K562 (cell line): Measurements from ENCODE around the gene P4HB. TPM values are rescaled to one million over a fixed set of nuclear protein-coding genes. Genes with fewer than 3 reads are reported as not detected.
A peak's percentile ranks its signal among the peaks of the same experiment; 100 is the strongest.

ENCODE experiments used
- NCOA6 ChIP-seq: fragments of 450-650 bp; IDR thresholded peaks from 2 replicates; pipeline ENCODE4 v1.6.1; 2017; ENCODE audit warnings: mild to moderate bottlenecking
- NR1H2 ChIP-seq: sonication (generic); formaldehyde crosslinking; IDR thresholded peaks from 2 replicates; pipeline ENCODE4 v1.4.0; 2020; ENCODE audit warnings: mild to moderate bottlenecking, missing genetic modification reagents
- SMC3 ChIP-seq: conservative IDR thresholded peaks from 2 replicates; pipeline ENCODE4 v1.6.1; 2011; ENCODE audit warnings: low read depth, low read length, improper control_type of control experiment; ENCODE audit not compliant: insufficient read depth
- TOE1 ChIP-seq, 2 experiments: fragments of 450-650 bp in 1 of 2; sonication (generic) in 1 of 2; formaldehyde crosslinking in 1 of 2; IDR thresholded peaks; 2 replicates each; pipeline versions ENCODE4 v1.7.1 to v1.8.0; 2016 to 2022; ENCODE audit warnings: borderline replicate concordance in 2 of 2, mild to moderate bottlenecking in 2 of 2, antibody characterized with exemption in 1 of 2, inconsistent platforms in 1 of 2, low read depth in 1 of 2, missing genetic modification reagents in 1 of 2, moderate library complexity in 1 of 2
- ZC3H11A ChIP-seq: IDR thresholded peaks from 2 replicates; pipeline ENCODE4 v1.6.1; 2012; ENCODE audit warnings: low read depth, low read length, improper control_type of control experiment
- ZNF146 ChIP-seq: IDR thresholded peaks from one replicate; pipeline ENCODE4 v1.6.1; 2018; ENCODE audit warnings: missing compliant biosample characterization; ENCODE audit not compliant: unreplicated experiment
- ZNF212 ChIP-seq: fragments of 450-650 bp; formaldehyde crosslinking; IDR thresholded peaks from 2 replicates; pipeline ENCODE4 v1.4.0; 2020; ENCODE audit warnings: mild to moderate bottlenecking
- ZNF232 ChIP-seq: sonication (generic); formaldehyde crosslinking; IDR thresholded peaks from 2 replicates; pipeline ENCODE4 v1.8.0; 2022; ENCODE audit warnings: mild to moderate bottlenecking, missing genetic modification reagents
- ZNF644 ChIP-seq: fragments of 200-800 bp; sonication (Bioruptor generic); IDR thresholded peaks from 2 replicates; pipeline ENCODE4 v1.6.1; 2016; ENCODE audit warnings: low read depth, missing genetic modification characterization, missing compliant biosample characterization
- ZNF668 ChIP-seq: fragments of 250-450 bp; sonication (Bioruptor Pico); IDR thresholded peaks from 2 replicates; pipeline ENCODE4 v1.8.0; 2022; ENCODE audit warnings: mild to moderate bottlenecking, inconsistent platforms
- ZNF717 ChIP-seq: fragments of 250-450 bp; sonication (Bioruptor Pico); IDR thresholded peaks from 2 replicates; pipeline ENCODE4 v1.5.0; 2021
- polyA plus RNA-seq, 8 experiments: library from polyadenylated mRNA; depleted of rRNA in 4 of 8; stranded (reverse) in 5 of 8; unstranded in 3 of 8; fragments of >200 nt; fragmentation: Nextera tagmentation in 2 of 8; fragmentation: Illumina TruSeq in 1 of 8; extraction: Ambion mirVana in 2 of 8; extraction: Trizol in 1 of 8; gene quantifications; 2 replicates each; pipeline versions ENCODE4 v1.2.1 to v1.2.3, GENCODE V29; 2011 to 2014; ENCODE audit warnings: inconsistent platforms in 1 of 8, missing spikeins in 1 of 8
- total RNA-seq, 7 experiments: library from RNA; depleted of rRNA in 6 of 7; stranded (reverse); fragments of >200 nt in 6 of 7; fragmentation: Illumina TruSeq in 2 of 7; extraction: Trizol in 2 of 7; gene quantifications; 2 replicates each; pipeline versions ENCODE4 v1.2.1 to v1.2.3, GENCODE V29; 2011 to 2021; ENCODE audit warnings: low replicate concordance in 1 of 7
- TF ChIP-seq, protein P1 (sequence below): fragments of 250-450 bp; sonication (Bioruptor Pico); IDR thresholded peaks from 2 replicates; pipeline ENCODE4 v1.8.0; 2022; ENCODE audit warnings: inconsistent platforms, mild to moderate bottlenecking, moderate library complexity, borderline replicate concordance
- TF ChIP-seq, protein P2 (sequence below): fragments of 250-450 bp; sonication (Bioruptor Pico); IDR thresholded peaks from 2 replicates; pipeline ENCODE4 v1.5.0; 2020; ENCODE audit warnings: mild to moderate bottlenecking
- TF ChIP-seq, protein P3 (sequence below): fragments of 450-650 bp; formaldehyde crosslinking; conservative IDR thresholded peaks from 2 replicates; pipeline ENCODE4 v1.4.0; 2022; ENCODE audit warnings: mild to moderate bottlenecking, missing genetic modification characterization
- TF ChIP-seq, protein P4 (sequence below): fragments of 450-650 bp; formaldehyde crosslinking; IDR thresholded peaks from 2 replicates; pipeline ENCODE4 v1.4.0; 2020; ENCODE audit warnings: mild to moderate bottlenecking, mixed read lengths
- TF ChIP-seq, protein P5 (sequence below), 2 experiments: fragments of 450-650 bp; IDR thresholded peaks; 2 replicates each; pipeline ENCODE4 v1.6.1; 2018; ENCODE audit warnings: mild to moderate bottlenecking in 2 of 2, low read depth in 1 of 2; ENCODE audit not compliant: partially characterized antibody in 2 of 2

P4HB gene
- total and polyA plus RNA-seq, 9 of the 15 experiments (the other 6 are each of a cell fraction or from before 2014, with no cell fraction given) = 4.4 to 645 (median 325) TPM

DNA sequence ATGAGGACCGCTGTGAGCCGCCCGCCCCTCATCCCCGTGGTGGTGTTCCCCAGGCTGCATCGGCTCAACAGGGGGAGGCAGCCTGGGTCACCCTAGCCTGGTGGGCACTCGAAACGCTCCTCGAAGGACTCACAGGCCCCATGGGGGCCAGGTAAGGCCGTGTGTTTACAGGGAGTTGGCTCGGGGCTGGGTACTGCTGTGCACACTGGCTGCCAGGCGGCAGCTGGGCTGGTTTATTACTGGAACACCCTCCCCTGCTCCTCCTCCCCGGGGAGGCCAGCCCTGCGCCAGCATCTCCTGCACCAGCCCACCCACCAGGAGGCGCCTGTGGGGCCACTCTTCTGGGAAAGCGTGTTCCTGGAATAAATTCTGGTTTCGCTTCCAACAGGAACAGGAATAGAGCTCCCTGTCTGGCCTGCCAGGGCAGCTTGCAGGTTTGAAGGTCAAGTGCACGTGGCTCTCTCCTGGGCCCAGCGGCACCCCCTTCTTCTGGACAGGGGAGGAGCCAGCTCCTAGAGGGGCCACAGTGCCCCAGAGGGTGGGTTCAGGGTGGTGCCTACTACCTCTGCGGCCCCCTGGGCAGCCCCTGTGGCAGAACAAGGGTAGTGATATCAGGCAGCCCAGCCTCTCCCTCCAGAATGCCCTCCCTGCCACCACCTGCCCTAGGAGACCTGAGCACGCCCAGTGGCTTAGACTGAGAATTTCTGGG is 38.6 kb downstream of the P4HB start (continued):
- TF ChIP-seq, protein P1, sequence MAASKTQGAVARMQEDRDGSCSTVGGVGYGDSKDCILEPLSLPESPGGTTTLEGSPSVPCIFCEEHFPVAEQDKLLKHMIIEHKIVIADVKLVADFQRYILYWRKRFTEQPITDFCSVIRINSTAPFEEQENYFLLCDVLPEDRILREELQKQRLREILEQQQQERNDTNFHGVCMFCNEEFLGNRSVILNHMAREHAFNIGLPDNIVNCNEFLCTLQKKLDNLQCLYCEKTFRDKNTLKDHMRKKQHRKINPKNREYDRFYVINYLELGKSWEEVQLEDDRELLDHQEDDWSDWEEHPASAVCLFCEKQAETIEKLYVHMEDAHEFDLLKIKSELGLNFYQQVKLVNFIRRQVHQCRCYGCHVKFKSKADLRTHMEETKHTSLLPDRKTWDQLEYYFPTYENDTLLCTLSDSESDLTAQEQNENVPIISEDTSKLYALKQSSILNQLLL (CRISPR knock-in tag) = no peak
- TF ChIP-seq, protein P2, sequence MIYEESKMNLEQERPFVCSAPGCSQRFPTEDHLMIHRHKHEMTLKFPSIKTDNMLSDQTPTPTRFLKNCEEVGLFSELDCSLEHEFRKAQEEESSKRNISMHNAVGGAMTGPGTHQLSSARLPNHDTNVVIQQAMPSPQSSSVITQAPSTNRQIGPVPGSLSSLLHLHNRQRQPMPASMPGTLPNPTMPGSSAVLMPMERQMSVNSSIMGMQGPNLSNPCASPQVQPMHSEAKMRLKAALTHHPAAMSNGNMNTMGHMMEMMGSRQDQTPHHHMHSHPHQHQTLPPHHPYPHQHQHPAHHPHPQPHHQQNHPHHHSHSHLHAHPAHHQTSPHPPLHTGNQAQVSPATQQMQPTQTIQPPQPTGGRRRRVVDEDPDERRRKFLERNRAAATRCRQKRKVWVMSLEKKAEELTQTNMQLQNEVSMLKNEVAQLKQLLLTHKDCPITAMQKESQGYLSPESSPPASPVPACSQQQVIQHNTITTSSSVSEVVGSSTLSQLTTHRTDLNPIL = no peak
- TF ChIP-seq ZNF212 (CRISPR knock-in tag) = no peak
- TF ChIP-seq, protein P3, sequence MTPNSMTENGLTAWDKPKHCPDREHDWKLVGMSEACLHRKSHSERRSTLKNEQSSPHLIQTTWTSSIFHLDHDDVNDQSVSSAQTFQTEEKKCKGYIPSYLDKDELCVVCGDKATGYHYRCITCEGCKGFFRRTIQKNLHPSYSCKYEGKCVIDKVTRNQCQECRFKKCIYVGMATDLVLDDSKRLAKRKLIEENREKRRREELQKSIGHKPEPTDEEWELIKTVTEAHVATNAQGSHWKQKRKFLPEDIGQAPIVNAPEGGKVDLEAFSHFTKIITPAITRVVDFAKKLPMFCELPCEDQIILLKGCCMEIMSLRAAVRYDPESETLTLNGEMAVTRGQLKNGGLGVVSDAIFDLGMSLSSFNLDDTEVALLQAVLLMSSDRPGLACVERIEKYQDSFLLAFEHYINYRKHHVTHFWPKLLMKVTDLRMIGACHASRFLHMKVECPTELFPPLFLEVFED (CRISPR knock-in tag) = no peak
- TF ChIP-seq NR1H2 (CRISPR knock-in tag) = no peak
- peak; percentile 56; the same call in 1 of the 2 replicates for TF ChIP-seq TOE1 (IDR thresholded peaks at IDR 0.05; ENCODE audit: borderline replicate concordance)
- TF ChIP-seq TOE1 (CRISPR knock-in tag; IDR thresholded peaks at IDR 0.05; ENCODE audit: borderline replicate concordance, low read depth) = no peak
- TF ChIP-seq ZC3H11A = no peak
- TF ChIP-seq ZNF717 (CRISPR knock-in tag) = no peak
- TF ChIP-seq ZNF146 (CRISPR knock-in tag) = no peak
- TF ChIP-seq ZNF644 (tag) = 0 out of 2 replicates have a peak, but pooled peaks have one; percentile 61
- TF ChIP-seq, protein P4, sequence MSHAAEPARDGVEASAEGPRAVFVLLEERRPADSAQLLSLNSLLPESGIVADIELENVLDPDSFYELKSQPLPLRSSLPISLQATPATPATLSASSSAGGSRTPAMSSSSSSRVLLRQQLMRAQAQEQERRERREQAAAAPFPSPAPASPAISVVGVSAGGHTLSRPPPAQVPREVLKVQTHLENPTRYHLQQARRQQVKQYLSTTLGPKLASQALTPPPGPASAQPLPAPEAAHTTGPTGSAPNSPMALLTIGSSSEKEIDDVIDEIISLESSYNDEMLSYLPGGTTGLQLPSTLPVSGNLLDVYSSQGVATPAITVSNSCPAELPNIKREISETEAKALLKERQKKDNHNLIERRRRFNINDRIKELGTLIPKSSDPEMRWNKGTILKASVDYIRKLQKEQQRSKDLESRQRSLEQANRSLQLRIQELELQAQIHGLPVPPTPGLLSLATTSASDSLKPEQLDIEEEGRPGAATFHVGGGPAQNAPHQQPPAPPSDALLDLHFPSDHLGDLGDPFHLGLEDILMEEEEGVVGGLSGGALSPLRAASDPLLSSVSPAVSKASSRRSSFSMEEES (CRISPR knock-in tag) = no peak
- no peak for TF ChIP-seq NCOA6
- TF ChIP-seq, protein P5, sequence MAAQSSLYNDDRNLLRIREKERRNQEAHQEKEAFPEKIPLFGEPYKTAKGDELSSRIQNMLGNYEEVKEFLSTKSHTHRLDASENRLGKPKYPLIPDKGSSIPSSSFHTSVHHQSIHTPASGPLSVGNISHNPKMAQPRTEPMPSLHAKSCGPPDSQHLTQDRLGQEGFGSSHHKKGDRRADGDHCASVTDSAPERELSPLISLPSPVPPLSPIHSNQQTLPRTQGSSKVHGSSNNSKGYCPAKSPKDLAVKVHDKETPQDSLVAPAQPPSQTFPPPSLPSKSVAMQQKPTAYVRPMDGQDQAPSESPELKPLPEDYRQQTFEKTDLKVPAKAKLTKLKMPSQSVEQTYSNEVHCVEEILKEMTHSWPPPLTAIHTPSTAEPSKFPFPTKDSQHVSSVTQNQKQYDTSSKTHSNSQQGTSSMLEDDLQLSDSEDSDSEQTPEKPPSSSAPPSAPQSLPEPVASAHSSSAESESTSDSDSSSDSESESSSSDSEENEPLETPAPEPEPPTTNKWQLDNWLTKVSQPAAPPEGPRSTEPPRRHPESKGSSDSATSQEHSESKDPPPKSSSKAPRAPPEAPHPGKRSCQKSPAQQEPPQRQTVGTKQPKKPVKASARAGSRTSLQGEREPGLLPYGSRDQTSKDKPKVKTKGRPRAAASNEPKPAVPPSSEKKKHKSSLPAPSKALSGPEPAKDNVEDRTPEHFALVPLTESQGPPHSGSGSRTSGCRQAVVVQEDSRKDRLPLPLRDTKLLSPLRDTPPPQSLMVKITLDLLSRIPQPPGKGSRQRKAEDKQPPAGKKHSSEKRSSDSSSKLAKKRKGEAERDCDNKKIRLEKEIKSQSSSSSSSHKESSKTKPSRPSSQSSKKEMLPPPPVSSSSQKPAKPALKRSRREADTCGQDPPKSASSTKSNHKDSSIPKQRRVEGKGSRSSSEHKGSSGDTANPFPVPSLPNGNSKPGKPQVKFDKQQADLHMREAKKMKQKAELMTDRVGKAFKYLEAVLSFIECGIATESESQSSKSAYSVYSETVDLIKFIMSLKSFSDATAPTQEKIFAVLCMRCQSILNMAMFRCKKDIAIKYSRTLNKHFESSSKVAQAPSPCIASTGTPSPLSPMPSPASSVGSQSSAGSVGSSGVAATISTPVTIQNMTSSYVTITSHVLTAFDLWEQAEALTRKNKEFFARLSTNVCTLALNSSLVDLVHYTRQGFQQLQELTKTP (IDR thresholded peaks at IDR 0.05; ENCODE audit: low read depth in 1 of 2, partially characterized antibody in 2 of 2) = peak in 1 of 2 experiments; percentile 63
- peak; percentile 62 for TF ChIP-seq SMC3
- TF ChIP-seq ZNF232 (CRISPR knock-in tag) = no peak
- peak; percentile 70; the same call in 1 of the 2 replicates for TF ChIP-seq ZNF668 (CRISPR knock-in tag)
